ENCODE measurements around the gene HLA-DQB1.

DNA sequence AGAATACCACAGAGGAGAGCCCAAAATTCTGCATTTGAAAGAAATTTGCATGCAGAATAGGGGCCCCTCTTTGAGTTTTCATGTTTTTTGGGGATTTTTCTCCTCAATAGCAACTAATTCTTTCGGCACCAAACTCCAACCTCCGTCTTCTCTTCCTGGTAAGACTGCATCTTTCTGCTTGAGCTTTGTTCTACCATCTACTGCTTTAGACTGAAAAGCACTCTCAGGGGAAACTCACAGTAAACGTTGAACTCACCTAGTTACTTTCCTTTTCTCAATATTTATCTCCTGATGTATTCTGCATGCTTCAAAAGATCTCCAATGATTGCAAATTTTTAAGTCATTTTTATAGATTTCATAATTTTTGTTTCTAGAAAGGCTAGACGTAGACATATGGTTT lies 36.9 kb upstream of the HLA-DQB1 start:
- TF ChIP-seq GLIS3 (CRISPR knock-in tag; IDR thresholded peaks at IDR 0.05): no peak
- TF ChIP-seq, protein P1, sequence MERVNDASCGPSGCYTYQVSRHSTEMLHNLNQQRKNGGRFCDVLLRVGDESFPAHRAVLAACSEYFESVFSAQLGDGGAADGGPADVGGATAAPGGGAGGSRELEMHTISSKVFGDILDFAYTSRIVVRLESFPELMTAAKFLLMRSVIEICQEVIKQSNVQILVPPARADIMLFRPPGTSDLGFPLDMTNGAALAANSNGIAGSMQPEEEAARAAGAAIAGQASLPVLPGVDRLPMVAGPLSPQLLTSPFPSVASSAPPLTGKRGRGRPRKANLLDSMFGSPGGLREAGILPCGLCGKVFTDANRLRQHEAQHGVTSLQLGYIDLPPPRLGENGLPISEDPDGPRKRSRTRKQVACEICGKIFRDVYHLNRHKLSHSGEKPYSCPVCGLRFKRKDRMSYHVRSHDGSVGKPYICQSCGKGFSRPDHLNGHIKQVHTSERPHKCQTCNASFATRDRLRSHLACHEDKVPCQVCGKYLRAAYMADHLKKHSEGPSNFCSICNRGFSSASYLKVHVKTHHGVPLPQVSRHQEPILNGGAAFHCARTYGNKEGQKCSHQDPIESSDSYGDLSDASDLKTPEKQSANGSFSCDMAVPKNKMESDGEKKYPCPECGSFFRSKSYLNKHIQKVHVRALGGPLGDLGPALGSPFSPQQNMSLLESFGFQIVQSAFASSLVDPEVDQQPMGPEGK (CRISPR knock-in tag; IDR thresholded peaks at IDR 0.05; ENCODE audit: borderline replicate concordance): no peak
